ENCODE results near the gene HSPA12A.

The HSPA12A gene

GRCh38 chr10:116663342-116663741 is 79.0 kb downstream of the HSPA12A start:
- no peak for DNase-seq

- no peak for DNase-seq
These were observed 81.5 kb downstream of the HSPA12A start for GRCh38 chr10:116660860-116661259.

GRCh38 chr10:116659049-116659670 is 83.2 kb downstream of the HSPA12A start:
- no peak for DNase-seq

GRCh38 chr10:116657863-116658551 is 84.4 kb downstream of the HSPA12A start:
- DNase-seq = no peak

- DNase-seq = no peak
These were observed 86.3 kb downstream of the HSPA12A start for GRCh38 chr10:116656044-116656443.

GRCh38 chr10:116655568-116655967 is 86.8 kb downstream of the HSPA12A start:
- no peak for DNase-seq

GRCh38 chr10:116654816-116655215 is 87.5 kb downstream of the HSPA12A start:
- no peak for DNase-seq

GRCh38 chr10:116653885-116654284 is 88.5 kb downstream of the HSPA12A start:
- DNase-seq = no peak

- DNase-seq = no peak
These were observed 93.5 kb downstream of the HSPA12A start for GRCh38 chr10:116648903-116649302.

GRCh38 chr10:116646502-116646901 is 95.9 kb downstream of the HSPA12A start:
- no peak for DNase-seq

GRCh38 chr10:116637830-116638229 is 104.5 kb downstream of the HSPA12A start:
- no peak for DNase-seq

- no peak for DNase-seq
These were observed 105.4 kb downstream of the HSPA12A start for GRCh38 chr10:116636976-116637375.

GRCh38 chr10:116636385-116636784 is 106.0 kb downstream of the HSPA12A start:
- DNase-seq = no peak

GRCh38 chr10:116634126-116634975 is 108.0 kb downstream of the HSPA12A start:
- DNase-seq = no peak

- no peak for DNase-seq
These were observed 109.2 kb downstream of the HSPA12A start for GRCh38 chr10:116633216-116633600.

GRCh38 chr10:116632596-116633215 is 109.7 kb downstream of the HSPA12A start:
- DNase-seq = no peak

- DNase-seq = no peak
These were observed 110.5 kb downstream of the HSPA12A start for GRCh38 chr10:116631871-116632295.

- no peak for DNase-seq
These were observed 112.3 kb downstream of the HSPA12A start for GRCh38 chr10:116630020-116630419.

- DNase-seq = no peak
These were observed 113.0 kb downstream of the HSPA12A start for GRCh38 chr10:116629340-116629739.

- no peak for DNase-seq
These were observed 114.9 kb downstream of the HSPA12A start for GRCh38 chr10:116627386-116627933.

GRCh38 chr10:116626815-116627214 is 115.6 kb downstream of the HSPA12A start:
- DNase-seq = no peak

GRCh38 chr10:116625845-116626244 is 116.5 kb downstream of the HSPA12A start:
- no peak for DNase-seq
